ENCODE results near the gene FNDC11. TPM values are rescaled to one million over a fixed set of nuclear protein-coding genes. Genes with fewer than 3 reads are reported as not detected.
A peak's percentile ranks its signal among the peaks of the same experiment; 100 is the strongest.

The FNDC11 gene
- total and polyA plus RNA-seq, 2 of the 13 experiments (the other 11 are each of a cell fraction or from before 2014, with no cell fraction given) = 0.07 TPM; not detected in 1

DNA sequence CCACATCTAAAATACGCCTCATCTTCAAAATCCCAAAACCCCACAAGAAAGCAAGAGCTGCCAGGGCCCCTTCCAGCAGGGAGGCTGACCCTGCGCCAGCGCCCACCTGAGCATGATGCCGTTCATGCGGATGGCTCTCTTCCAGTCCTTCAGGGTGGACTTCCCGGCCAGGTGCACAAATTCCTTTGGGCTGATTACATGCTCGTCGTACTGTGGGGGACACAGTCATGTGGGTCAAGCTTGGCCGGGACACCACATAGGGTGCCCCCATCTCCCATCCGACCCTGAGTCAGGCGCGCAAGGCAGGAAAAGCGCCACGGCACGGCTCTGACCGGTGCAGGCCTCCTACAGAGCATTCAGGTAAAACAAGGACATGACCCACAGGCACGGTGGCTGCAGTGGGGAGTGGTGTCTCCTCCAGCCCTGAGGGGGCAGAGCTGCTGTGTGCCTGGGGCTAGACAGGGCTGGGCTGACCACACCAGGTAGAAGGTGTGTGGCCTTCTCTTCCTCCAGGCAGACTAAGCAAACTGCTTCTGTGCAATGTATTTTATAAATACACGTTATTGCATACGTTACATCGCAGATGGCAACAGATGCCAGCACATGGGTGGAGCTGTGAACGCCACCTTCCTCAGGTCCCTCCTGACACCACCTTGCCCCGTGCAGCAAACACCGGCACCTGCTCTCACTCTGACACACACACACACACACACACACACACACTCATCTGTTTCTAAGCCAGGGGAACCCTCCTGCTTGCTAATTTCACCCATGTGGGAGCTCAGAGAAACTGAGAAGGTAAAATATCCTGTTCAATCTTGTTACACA is 43.9 kb downstream of the FNDC11 start:
- no peak overlapping the region for H3K27ac ChIP-seq (ENCODE audit: extremely low read length, insufficient read depth, low read length)
- ATAC-seq (no peak), FAIRE-seq (no peak), DNase-seq (ENCODE audit: low spot score) (no peak)
- no peaks in the 10 kb centered on the region for H4K20me1 ChIP-seq (ENCODE audit: insufficient read depth, low read length)
- no TSS peak for BruUV-seq (replicated peaks)
- H3K36me3 ChIP-seq (replicated peaks in 1 of 2; ENCODE audit: control insufficient read depth in 1 of 2, insufficient read depth in 2 of 2, low read length in 2 of 2) = peaks cover 18 to 41% of the 10 kb centered on the region in 2 experiments
- no peaks in the 10 kb centered on the region for H3K9me3 ChIP-seq (ENCODE audit: low read length)
- ChIA-PET CTCF (ENCODE audit: low intra/inter-chr PET ratio, low total read pairs) (no interaction called here), POLR2A (no interaction called here)
- no peaks in the 10 kb centered on the region for H3K79me2 ChIP-seq (ENCODE audit: insufficient read depth, low read length)
- no peak overlapping the region for H3K4me2 ChIP-seq (ENCODE audit: low read depth, low read length)
- H2AFZ ChIP-seq (ENCODE audit: low read length) = no peak overlapping the region
- TF ChIP-seq NFKBIZ (CRISPR knock-in tag; IDR thresholded peaks at IDR 0.05) (no peak), ZNF768 (CRISPR knock-in tag; IDR thresholded peaks at IDR 0.05) (peak; percentile 34; the same call in 1 of the 2 replicates)
- TF ChIP-seq, protein P1, sequence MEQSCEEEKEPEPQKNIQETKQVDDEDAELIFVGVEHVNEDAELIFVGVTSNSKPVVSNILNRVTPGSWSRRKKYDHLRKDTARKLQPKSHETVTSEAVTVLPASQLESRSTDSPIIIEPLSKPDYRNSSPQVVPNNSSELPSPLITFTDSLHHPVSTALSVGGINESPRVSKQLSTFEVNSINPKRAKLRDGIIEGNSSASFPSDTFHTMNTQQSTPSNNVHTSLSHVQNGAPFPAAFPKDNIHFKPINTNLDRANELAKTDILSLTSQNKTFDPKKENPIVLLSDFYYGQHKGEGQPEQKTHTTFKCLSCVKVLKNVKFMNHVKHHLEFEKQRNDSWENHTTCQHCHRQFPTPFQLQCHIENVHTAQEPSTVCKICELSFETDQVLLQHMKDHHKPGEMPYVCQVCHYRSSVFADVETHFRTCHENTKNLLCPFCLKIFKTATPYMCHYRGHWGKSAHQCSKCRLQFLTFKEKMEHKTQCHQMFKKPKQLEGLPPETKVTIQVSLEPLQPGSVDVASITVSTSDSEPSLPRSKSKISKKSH (CRISPR knock-in tag; IDR thresholded peaks at IDR 0.05; ENCODE audit: borderline replicate concordance) = peak; percentile 27; the same call in 1 of the 2 replicates
- TF ChIP-seq, protein P2, sequence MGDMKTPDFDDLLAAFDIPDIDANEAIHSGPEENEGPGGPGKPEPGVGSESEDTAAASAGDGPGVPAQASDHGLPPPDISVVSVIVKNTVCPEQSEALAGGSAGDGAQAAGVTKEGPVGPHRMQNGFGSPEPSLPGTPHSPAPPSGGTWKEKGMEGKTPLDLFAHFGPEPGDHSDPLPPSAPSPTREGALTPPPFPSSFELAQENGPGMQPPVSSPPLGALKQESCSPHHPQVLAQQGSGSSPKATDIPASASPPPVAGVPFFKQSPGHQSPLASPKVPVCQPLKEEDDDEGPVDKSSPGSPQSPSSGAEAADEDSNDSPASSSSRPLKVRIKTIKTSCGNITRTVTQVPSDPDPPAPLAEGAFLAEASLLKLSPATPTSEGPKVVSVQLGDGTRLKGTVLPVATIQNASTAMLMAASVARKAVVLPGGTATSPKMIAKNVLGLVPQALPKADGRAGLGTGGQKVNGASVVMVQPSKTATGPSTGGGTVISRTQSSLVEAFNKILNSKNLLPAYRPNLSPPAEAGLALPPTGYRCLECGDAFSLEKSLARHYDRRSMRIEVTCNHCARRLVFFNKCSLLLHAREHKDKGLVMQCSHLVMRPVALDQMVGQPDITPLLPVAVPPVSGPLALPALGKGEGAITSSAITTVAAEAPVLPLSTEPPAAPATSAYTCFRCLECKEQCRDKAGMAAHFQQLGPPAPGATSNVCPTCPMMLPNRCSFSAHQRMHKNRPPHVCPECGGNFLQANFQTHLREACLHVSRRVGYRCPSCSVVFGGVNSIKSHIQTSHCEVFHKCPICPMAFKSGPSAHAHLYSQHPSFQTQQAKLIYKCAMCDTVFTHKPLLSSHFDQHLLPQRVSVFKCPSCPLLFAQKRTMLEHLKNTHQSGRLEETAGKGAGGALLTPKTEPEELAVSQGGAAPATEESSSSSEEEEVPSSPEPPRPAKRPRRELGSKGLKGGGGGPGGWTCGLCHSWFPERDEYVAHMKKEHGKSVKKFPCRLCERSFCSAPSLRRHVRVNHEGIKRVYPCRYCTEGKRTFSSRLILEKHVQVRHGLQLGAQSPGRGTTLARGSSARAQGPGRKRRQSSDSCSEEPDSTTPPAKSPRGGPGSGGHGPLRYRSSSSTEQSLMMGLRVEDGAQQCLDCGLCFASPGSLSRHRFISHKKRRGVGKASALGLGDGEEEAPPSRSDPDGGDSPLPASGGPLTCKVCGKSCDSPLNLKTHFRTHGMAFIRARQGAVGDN (CRISPR knock-in tag; IDR thresholded peaks at IDR 0.05) = peak; percentile 9; the same call in 1 of the 2 replicates
- WGBS (ENCODE audit: low lambda C conversion rate) = 90% methylated on average over 22 of the region's 23 CpGs
- H3K9ac ChIP-seq (ENCODE audit: insufficient read depth, low read depth, low read length) = no peak overlapping the region
- intact Hi-C loops (cut with micrococcal nuclease; ENCODE audit: unreplicated experiment) = no loop called here
- no peak overlapping the region for H3K4me3 ChIP-seq (replicated peaks in 1 of 3; ENCODE audit: insufficient read depth in 1 of 3, low read depth in 2 of 3, low read length in 3 of 3)
- in situ Hi-C loops (cut with HindIII; ENCODE audit: extremely low pct_ligation_motif_present, low pct_unique_long_range_greater_than_20kb) = no loop called here
- no peaks in the 10 kb centered on the region for H3K4me1 ChIP-seq (ENCODE audit: insufficient read depth, low read length)
- H3K27me3 ChIP-seq (ENCODE audit: control insufficient read depth in 1 of 2, insufficient read depth in 2 of 2, low read length in 2 of 2) = no peaks in the 10 kb centered on the region

Data from HepG2 (cell line).